CD4-positive, CD25-positive, alpha-beta regulatory T cell (primary cell): ENCODE measurements around the gene MERTK. TPM values are rescaled to one million over a fixed set of nuclear protein-coding genes. Genes with fewer than 3 reads are reported as not detected.

ENCODE experiments used
- ATAC-seq, 2 donors: fragments of 150-1000 bp; cut with Tn5 transposase; one replicate each; pipeline ENCODE4 v1.10.0; 2021; ENCODE audit warnings: low read depth in 2 of 2, moderate number of reproducible peaks in 2 of 2, moderate library complexity in 1 of 2
- DNase-seq, 3 donors: peaks; one replicate each; pipeline versions ENCODE4 v3.0.0 to v3.0.0-alpha.2; 2012 to 2022; ENCODE audit warnings: mixed read lengths in 1 of 3
- H3K27ac ChIP-seq: one replicate; pipeline ENCODE4 v1.7.0; 2013; ENCODE audit warnings: mild to moderate bottlenecking, low read length; ENCODE audit not compliant: insufficient read depth, poor library complexity, severe bottlenecking
- H3K27me3 ChIP-seq: one replicate; pipeline ENCODE4 v1.7.0; 2013; ENCODE audit warnings: low read length; ENCODE audit not compliant: control insufficient read depth, insufficient read depth
- H3K36me3 ChIP-seq: one replicate; pipeline ENCODE4 v1.7.0; 2013; ENCODE audit warnings: mild to moderate bottlenecking, low read length, moderate library complexity; ENCODE audit not compliant: control insufficient read depth, insufficient read depth
- H3K4me1 ChIP-seq: 2 replicates; pipeline ENCODE4 v1.7.0; 2013; ENCODE audit warnings: mild to moderate bottlenecking, low read length; ENCODE audit not compliant: insufficient read depth, control insufficient read depth, poor library complexity, severe bottlenecking
- H3K4me3 ChIP-seq: one replicate; pipeline ENCODE4 v1.7.0; 2013; ENCODE audit warnings: low read depth, mild to moderate bottlenecking, low read length, moderate library complexity
- H3K9me3 ChIP-seq, 2 experiments: 1 replicate in 1 of 2; 2 replicates in 1 of 2; pipeline ENCODE4 v1.7.0; 2013; ENCODE audit warnings: low read length in 2 of 2, mild to moderate bottlenecking in 1 of 2, moderate library complexity in 1 of 2; ENCODE audit not compliant: control insufficient read depth in 2 of 2
- H3K27ac Mint-ChIP-seq, 3 donors: one replicate each; pipeline ENCODE4 v1.8.0; 2020 to 2022; ENCODE audit warnings: mild to moderate bottlenecking in 3 of 3, mixed read lengths in 3 of 3, moderate library complexity in 2 of 3
- H3K27me3 Mint-ChIP-seq: one replicate; pipeline ENCODE4 v1.8.0; 2022; ENCODE audit warnings: mild to moderate bottlenecking, mixed read lengths
- H3K36me3 Mint-ChIP-seq: one replicate; pipeline ENCODE4 v1.8.0; 2020; ENCODE audit warnings: mixed read lengths
- H3K4me1 Mint-ChIP-seq, 4 donors: one replicate each; pipeline ENCODE4 v1.8.0; 2020 to 2022; ENCODE audit warnings: mixed read lengths in 4 of 4, mild to moderate bottlenecking in 1 of 4
- H3K4me3 Mint-ChIP-seq, 4 donors: one replicate each; pipeline ENCODE4 v1.8.0; 2020 to 2022; ENCODE audit warnings: mild to moderate bottlenecking in 4 of 4, mixed read lengths in 4 of 4, moderate library complexity in 3 of 4
- H3K9me3 Mint-ChIP-seq, 7 donors: one replicate each; pipeline ENCODE4 v1.8.0; 2020 to 2022; ENCODE audit warnings: mixed read lengths in 7 of 7, mild to moderate bottlenecking in 3 of 7, moderate library complexity in 2 of 7
- polyA plus RNA-seq, 4 donors: library from polyadenylated mRNA; unstranded; fragments of 300-500 nt; fragmentation: Illumina TruSeq; gene quantifications; one replicate each; pipeline ENCODE4 v1.2.3, GENCODE V29; 2021
- total RNA-seq: library from RNA; stranded (reverse); gene quantifications from one replicate; pipeline ENCODE4 v1.2.3, GENCODE V29; 2022

MERTK gene
- total and polyA plus RNA-seq, 5 donors from 2014 or later, result 0.20 TPM; not detected in 4

DNA sequence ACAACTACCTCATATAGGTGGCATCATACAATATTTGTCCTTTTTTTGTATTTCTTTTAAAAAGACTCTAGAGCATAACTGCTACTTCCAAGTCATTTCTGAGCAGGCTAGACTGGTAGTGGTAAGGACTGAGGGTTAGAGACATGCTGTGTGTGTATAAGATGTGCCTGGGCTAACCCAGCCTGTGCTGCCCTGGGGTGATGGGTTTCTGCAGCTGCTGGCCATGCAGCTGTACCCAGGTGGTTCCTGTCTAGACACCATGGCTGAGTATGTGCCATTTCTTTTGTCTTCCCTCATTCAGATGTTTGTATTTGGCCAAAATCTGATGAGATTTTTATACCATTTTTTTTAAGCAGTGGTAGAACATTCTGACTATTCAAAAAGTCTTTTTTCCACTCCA, 40.0 kb downstream of the MERTK start:
- Mint-ChIP-seq H3K9me3 (peaks cover 0 to 3% (median 0%) of the 10 kb centered on the region in 7 donors), H3K4me1 (no peaks in the 10 kb centered on the region), H3K27me3 (peaks cover 17% of the 10 kb centered on the region), H3K4me3 (no peak overlapping the region), H3K27ac (no peak overlapping the region), H3K36me3 (no peaks in the 10 kb centered on the region)
- Histone ChIP-seq H3K27me3 (peaks cover 2% of the 10 kb centered on the region), H3K4me1 (no peaks in the 10 kb centered on the region), H3K4me3 (no peak overlapping the region), H3K27ac (no peak overlapping the region), H3K9me3 (no peaks in the 10 kb centered on the region), H3K36me3 (no peaks in the 10 kb centered on the region)
- ATAC-seq (no peak), DNase-seq (no peak)

DNA sequence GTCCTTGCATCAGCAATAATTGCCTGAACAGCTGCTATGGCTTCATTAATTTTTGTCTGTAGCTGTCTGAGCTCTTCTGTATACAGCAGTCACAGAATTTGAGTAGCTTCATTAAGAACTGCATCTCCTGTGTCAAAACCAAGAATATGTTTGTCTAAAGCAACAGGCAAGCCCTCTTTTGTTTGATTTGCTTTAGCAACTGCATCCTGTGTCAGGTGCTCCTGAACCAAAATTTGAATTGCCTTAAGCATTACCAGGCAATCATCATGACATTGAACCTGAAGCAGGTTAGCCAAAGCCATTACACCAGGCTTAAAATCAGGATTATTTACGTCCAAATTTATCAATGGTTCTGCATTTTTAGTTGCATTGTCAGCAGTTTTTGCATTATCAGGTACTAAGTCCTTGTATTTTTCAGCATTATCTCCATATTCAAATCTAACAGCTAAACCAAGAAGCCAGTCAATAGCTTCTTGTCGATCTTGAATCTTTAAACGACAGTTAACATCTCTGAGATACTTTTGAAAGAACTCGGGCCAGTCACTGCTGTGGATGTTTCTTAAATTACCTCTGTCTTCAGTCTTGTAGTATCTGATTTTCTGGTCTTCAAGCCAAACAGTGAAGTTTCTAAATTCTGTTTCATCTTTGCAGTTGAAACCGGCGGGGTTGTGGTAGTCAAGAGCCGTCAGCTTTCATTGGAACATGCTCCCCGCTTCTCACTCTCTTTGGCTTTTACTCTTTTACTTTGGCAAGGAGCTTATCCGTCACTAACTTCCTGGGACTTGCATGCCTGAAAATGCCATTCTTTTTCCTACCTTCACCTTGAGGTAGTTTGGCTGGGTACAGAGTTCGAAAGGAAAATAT, 42.2 kb downstream of the MERTK start:
- Mint-ChIP-seq H3K9me3 (peaks cover 0 to 1% (median 0%) of the 10 kb centered on the region in 7 donors), H3K36me3 (no peaks in the 10 kb centered on the region), H3K27me3 (peaks cover 22% of the 10 kb centered on the region), H3K4me1 (no peaks in the 10 kb centered on the region), H3K4me3 (no peak overlapping the region), H3K27ac (no peak overlapping the region)
- DNase-seq (no peak), ATAC-seq (no peak)
- Histone ChIP-seq H3K4me1 (no peaks in the 10 kb centered on the region), H3K36me3 (no peaks in the 10 kb centered on the region), H3K4me3 (no peak overlapping the region), H3K27me3 (peaks cover 4% of the 10 kb centered on the region), H3K27ac (no peak overlapping the region), H3K9me3 (no peaks in the 10 kb centered on the region)

DNA sequence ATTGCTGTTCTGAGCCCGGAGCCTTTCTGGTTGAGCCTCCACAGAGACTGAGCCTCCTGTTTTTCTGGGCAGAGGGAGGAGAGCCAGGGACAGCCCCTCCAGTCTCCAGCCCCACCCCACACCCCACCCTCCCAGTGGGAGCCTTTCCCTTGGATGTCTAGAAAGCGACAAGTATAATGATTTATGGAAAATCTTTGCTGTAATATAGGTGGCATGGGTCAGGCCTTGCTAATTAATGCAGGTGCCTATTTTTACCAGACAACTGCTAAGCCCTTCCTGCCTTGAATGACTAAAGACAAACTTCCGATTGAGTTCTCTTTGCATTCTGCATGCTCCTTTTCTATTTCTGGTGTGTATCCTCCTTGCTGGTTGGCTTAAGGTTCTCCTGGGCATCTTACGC, 43.1 kb downstream of the MERTK start:
- Mint-ChIP-seq H3K9me3 (peaks cover 0 to 1% (median 0%) of the 10 kb centered on the region in 7 donors), H3K27ac (no peak overlapping the region), H3K4me3 (no peak overlapping the region), H3K4me1 (no peaks in the 10 kb centered on the region), H3K36me3 (no peaks in the 10 kb centered on the region), H3K27me3 (peaks cover 22% of the 10 kb centered on the region)
- ATAC-seq, result no peak
- DNase-seq, result no peak
- H3K4me1 ChIP-seq, result no peaks in the 10 kb centered on the region
- no peak overlapping the region for H3K27ac ChIP-seq
- no peak overlapping the region for H3K4me3 ChIP-seq
- no peaks in the 10 kb centered on the region for H3K36me3 ChIP-seq
- H3K9me3 ChIP-seq, result no peaks in the 10 kb centered on the region
- H3K27me3 ChIP-seq, result peaks cover 4% of the 10 kb centered on the region

DNA sequence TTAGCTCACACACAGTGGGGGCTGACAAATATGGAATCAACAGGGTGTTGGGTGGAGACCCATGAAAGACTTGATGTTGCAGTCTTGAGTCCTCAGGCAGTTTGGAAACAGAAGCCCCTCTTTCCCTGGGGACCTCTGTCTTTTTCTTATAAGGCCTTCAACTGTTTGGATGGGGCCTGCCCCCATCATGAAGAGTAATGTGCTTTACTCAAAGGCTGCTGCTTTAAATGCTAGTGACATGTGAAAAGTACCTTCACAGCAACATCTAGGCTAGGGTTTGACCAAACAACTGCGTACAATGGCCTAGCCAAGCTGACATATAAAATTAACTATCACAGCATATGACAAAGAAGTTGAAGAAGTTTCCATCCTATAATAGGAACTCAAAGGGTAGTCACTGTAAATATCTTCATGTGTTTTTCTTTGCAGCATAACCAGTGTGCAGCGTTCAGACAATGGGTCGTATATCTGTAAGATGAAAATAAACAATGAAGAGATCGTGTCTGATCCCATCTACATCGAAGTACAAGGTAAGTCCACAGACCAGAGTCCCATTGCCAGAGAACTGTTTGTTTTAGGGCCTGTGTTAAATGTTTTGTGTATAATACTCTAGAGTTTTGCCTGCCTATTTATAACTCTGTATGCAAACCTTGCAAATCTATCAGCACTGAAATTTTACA, 46.3 kb downstream of the MERTK start:
- Mint-ChIP-seq H3K4me3 (no peak overlapping the region), H3K27me3 (peaks cover 22% of the 10 kb centered on the region), H3K9me3 (peaks cover 0 to 1% (median 0%) of the 10 kb centered on the region in 7 donors), H3K36me3 (no peaks in the 10 kb centered on the region), H3K4me1 (no peaks in the 10 kb centered on the region), H3K27ac (no peak overlapping the region)
- peak in 1 of 3 donors; percentile 67 for DNase-seq
- no peaks in the 10 kb centered on the region for H3K4me1 ChIP-seq
- no peak overlapping the region for H3K4me3 ChIP-seq
- H3K27me3 ChIP-seq, result peaks cover 4% of the 10 kb centered on the region
- no peaks in the 10 kb centered on the region for H3K36me3 ChIP-seq
- H3K27ac ChIP-seq, result no peak overlapping the region
- H3K9me3 ChIP-seq, result no peaks in the 10 kb centered on the region
- no peak for ATAC-seq

DNA sequence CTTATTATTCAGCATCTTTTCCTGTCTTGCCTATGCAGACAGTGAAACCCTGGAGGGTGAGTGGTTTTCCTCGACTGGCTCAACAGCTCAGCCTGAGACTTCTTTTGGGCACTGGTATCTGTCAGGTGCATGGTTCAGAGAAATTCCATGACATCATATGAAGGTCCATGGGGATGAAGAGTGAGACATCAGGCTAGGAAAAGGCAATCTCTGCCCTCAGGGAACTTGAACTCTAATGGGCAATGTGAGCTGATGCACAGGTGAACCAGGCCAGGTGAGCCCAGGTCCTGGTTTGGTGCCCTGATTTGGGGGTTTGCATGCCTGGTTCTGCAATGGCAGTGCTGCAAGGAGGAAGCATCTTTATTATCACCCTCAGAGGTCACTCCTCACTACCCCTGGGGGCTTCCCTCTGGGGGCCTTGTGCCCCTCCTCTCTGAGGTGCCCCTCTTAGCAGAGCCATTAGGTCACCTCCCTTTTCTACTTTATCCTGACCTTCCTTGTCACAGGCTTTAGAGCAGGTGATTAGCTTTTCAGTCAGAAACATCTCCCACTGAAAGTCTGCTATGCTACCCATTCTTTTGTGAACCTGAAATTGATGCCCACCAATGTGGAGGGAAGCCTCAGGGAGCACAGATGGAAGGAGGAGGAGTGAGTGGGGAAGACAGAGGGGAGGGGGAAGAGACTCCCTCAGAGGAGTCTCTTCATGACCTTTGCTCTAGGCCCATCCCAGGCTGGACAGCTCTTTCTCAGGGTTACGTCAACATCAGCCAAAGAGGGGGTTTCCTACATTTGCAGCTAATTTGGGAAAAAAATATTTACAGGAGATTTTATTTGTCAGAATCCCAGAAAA, 47.3 kb downstream of the MERTK start:
- no peaks in the 10 kb centered on the region for H3K9me3 ChIP-seq
- H3K4me1 ChIP-seq, result no peaks in the 10 kb centered on the region
- H3K27ac ChIP-seq, result no peak overlapping the region
- no peak overlapping the region for H3K4me3 ChIP-seq
- ATAC-seq, result no peak
- DNase-seq, result no peak
- H3K36me3 Mint-ChIP-seq, result no peaks in the 10 kb centered on the region
- no peaks in the 10 kb centered on the region for H3K36me3 ChIP-seq
- no peaks in the 10 kb centered on the region for H3K4me1 Mint-ChIP-seq
- peaks cover 20% of the 10 kb centered on the region for H3K27me3 Mint-ChIP-seq
- no peak overlapping the region for H3K27ac Mint-ChIP-seq
- peaks cover 4% of the 10 kb centered on the region for H3K27me3 ChIP-seq
- H3K9me3 Mint-ChIP-seq, result peaks cover 0 to 1% (median 0%) of the 10 kb centered on the region in 7 donors
- H3K4me3 Mint-ChIP-seq, result no peak overlapping the region

DNA sequence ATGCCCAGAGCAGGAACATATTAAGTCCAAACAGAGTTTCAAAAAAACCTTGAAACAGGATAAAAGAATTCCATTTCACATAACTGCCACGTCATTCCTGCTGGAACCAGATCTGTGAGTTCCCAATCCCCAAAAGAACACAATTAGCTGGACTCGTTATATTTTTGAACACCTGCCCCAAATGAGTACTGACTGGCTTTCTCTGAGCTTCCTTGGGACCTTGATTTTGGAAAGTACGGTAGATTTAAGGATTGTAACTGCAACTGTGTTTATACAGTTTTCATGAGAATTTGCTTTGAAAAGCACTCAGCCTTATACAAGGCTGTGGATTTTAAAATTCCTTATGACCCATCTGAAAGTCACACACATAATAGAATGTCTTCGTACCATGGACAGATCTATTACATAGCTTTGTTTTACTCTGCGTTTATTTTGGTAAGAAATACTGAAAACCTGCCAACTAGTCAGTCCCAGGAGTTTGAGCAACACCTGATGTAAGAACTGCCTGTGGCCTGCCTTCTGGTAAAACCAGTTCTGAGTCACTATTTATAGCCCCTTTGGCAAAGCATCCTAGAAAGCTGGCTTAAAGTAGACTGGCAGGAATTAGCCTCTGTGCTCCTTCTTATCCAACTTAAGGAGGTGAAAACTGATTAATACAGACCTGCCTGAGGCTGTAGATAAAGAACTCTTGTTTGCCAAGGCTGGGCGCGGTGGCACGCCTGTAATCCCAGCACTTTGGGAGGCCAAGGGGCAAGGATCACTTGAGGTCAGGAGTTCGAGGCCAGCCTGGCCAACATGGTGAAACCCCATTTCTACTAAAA, 48.1 kb downstream of the MERTK start:
- DNase-seq (no peak), ATAC-seq (no peak)
- H3K4me1 Mint-ChIP-seq, result no peaks in the 10 kb centered on the region
- Histone ChIP-seq H3K4me1 (no peaks in the 10 kb centered on the region), H3K36me3 (no peaks in the 10 kb centered on the region), H3K27me3 (peaks cover 4% of the 10 kb centered on the region), H3K9me3 (no peaks in the 10 kb centered on the region), H3K27ac (no peak overlapping the region), H3K4me3 (no peak overlapping the region)
- no peak overlapping the region for H3K4me3 Mint-ChIP-seq
- peaks cover 14% of the 10 kb centered on the region for H3K27me3 Mint-ChIP-seq
- no peak overlapping the region for H3K27ac Mint-ChIP-seq
- peaks cover 0 to 1% (median 0%) of the 10 kb centered on the region in 7 donors for H3K9me3 Mint-ChIP-seq
- H3K36me3 Mint-ChIP-seq, result no peaks in the 10 kb centered on the region

DNA sequence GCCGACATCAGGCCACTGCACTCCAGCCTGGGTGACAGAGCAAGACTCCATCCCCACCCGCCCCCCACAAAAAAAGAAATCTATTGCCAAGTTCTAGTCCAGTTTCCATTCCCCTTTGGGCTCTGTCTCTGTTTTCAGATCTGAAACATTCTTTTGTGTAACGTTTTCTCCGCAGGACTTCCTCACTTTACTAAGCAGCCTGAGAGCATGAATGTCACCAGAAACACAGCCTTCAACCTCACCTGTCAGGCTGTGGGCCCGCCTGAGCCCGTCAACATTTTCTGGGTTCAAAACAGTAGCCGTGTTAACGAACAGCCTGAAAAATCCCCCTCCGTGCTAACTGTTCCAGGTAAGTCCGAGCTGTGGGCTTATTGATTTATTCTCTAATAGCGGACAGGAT, 48.8 kb downstream of the MERTK start:
- H3K4me3 Mint-ChIP-seq, result no peak overlapping the region
- no peak overlapping the region for H3K4me3 ChIP-seq
- H3K27ac ChIP-seq, result no peak overlapping the region
- peaks cover 2% of the 10 kb centered on the region for H3K27me3 ChIP-seq
- ATAC-seq, result no peak
- no peaks in the 10 kb centered on the region for H3K4me1 Mint-ChIP-seq
- H3K4me1 ChIP-seq, result no peaks in the 10 kb centered on the region
- H3K27ac Mint-ChIP-seq, result no peak overlapping the region
- H3K36me3 ChIP-seq, result no peaks in the 10 kb centered on the region
- DNase-seq, result no peak
- H3K9me3 Mint-ChIP-seq, result no peaks in the 10 kb centered on the region
- H3K9me3 ChIP-seq, result no peaks in the 10 kb centered on the region
- peaks cover 9% of the 10 kb centered on the region for H3K27me3 Mint-ChIP-seq
- no peaks in the 10 kb centered on the region for H3K36me3 Mint-ChIP-seq
